BJ (cell line): Measurements from ENCODE around the gene UBE3D. TPM values are rescaled to one million over a fixed set of nuclear protein-coding genes. Genes with fewer than 3 reads are reported as not detected.
A peak's percentile ranks its signal among the peaks of the same experiment; 100 is the strongest.
"Not testable (repeated sequence)": the region's sequence is repeated elsewhere in the genome, so short reads cannot be mapped to it uniquely, and the experiment has no call there.

Source experiments
- CTCF ChIA-PET: fragments of 350-600 bp; formaldehyde crosslinking; extraction: SDS; loops from one replicate; lab custom pipeline; 2021; ENCODE audit warnings: antibody characterized with exemption, inconsistent platforms; lab: Yijun Ruan, JAX
- POLR2A ChIA-PET: fragments of 300-600 bp; sonication (Branson Sonifier 250); formaldehyde crosslinking; extraction: SDS; loops from one replicate; lab custom pipeline; 2021; ENCODE audit warnings: antibody characterized with exemption; lab: Charles Lee
- DNase-seq: peaks from one replicate; pipeline ENCODE4 v3.0.0-alpha.2; 2011; ENCODE audit warnings: low read depth
- H3K27me3 ChIP-seq: 2 replicates; pipeline ENCODE4 v1.6.0; 2011; ENCODE audit warnings: low read length; ENCODE audit not compliant: control insufficient read depth, insufficient read depth
- H3K36me3 ChIP-seq: 2 replicates; pipeline ENCODE4 v1.5.1; 2011; ENCODE audit warnings: low read length; ENCODE audit not compliant: control insufficient read depth, insufficient read depth
- H3K4me3 ChIP-seq: 2 replicates; pipeline ENCODE4 v1.5.1; 2011; ENCODE audit warnings: low read depth, mild to moderate bottlenecking, control low read depth, low read length
- polyA plus RNA-seq: library from polyadenylated mRNA; depleted of rRNA; stranded (reverse); fragments of >200 nt; gene quantifications from 2 replicates; pipeline ENCODE4 v1.2.3, GENCODE V29; 2011
- TF ChIP-seq, protein P1 (sequence below): IDR thresholded peaks from 2 replicates; pipeline ENCODE4 v1.5.1; 2011; ENCODE audit warnings: low read depth, mild to moderate bottlenecking, control low read depth, inconsistent platforms, low read length, moderate library complexity; ENCODE audit not compliant: insufficient read depth

UBE3D gene
- polyA plus RNA-seq, 1 experiment = 2.1 TPM

- Histone ChIP-seq H3K4me3 (no peak overlapping the region), H3K27me3 (no peaks in the 10 kb centered on the region), H3K36me3 (no peaks in the 10 kb centered on the region)
- ChIA-PET POLR2A (no interaction called here), CTCF (interaction anchor here (2.5 kb wide), 1 partner anchor 21 kb away, joined by 5 read pairs; no protein-coding TSS in a partner anchor)
- TF ChIP-seq, protein P1, sequence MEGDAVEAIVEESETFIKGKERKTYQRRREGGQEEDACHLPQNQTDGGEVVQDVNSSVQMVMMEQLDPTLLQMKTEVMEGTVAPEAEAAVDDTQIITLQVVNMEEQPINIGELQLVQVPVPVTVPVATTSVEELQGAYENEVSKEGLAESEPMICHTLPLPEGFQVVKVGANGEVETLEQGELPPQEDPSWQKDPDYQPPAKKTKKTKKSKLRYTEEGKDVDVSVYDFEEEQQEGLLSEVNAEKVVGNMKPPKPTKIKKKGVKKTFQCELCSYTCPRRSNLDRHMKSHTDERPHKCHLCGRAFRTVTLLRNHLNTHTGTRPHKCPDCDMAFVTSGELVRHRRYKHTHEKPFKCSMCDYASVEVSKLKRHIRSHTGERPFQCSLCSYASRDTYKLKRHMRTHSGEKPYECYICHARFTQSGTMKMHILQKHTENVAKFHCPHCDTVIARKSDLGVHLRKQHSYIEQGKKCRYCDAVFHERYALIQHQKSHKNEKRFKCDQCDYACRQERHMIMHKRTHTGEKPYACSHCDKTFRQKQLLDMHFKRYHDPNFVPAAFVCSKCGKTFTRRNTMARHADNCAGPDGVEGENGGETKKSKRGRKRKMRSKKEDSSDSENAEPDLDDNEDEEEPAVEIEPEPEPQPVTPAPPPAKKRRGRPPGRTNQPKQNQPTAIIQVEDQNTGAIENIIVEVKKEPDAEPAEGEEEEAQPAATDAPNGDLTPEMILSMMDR = no peak
- no peak for DNase-seq
Observed at GRCh38 chr6:82863781-82864180, 201.9 kb downstream of the UBE3D start.

- TF ChIP-seq, protein P1 = no peak
- peak; percentile 78 for DNase-seq
- POLR2A ChIA-PET = no interaction called here
- CTCF ChIA-PET = interaction anchor here (2.5 kb wide), 1 partner anchor 19 kb away, joined by 5 read pairs; no protein-coding TSS in a partner anchor
- no peaks in the 10 kb centered on the region for H3K36me3 ChIP-seq
- no peak overlapping the region for H3K4me3 ChIP-seq
- H3K27me3 ChIP-seq = no peaks in the 10 kb centered on the region
Observed at GRCh38 chr6:82862543-82862942, 203.1 kb downstream of the UBE3D start.

- TF ChIP-seq, protein P1 = no peak
- Histone ChIP-seq H3K27me3 (no peaks in the 10 kb centered on the region), H3K36me3 (no peaks in the 10 kb centered on the region), H3K4me3 (no peak overlapping the region)
- ChIA-PET CTCF (interaction anchor here (1.1 kb wide), 1 partner anchor 590 kb away, joined by 3 read pairs; no protein-coding TSS in a partner anchor), POLR2A (no interaction called here)
- DNase-seq = no peak
Observed at GRCh38 chr6:82861121-82861520, 204.5 kb downstream of the UBE3D start.

DNA sequence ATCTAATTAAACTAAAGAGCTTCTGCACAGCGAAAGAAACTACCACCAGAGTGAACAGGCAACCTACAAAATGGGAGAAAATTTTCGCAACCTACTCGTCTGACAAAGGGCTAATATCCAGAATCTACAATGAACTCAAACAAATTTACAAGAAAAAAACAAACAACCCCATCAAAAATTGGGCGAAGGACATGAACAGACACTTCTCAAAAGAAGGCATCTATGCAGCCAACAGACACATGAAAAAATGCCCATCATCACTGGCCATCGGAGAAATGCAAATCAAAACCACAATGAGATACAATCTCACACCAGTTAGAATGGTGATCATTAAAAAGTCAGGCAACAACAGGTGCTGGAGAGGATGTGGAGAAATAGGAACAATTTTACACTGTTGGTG is 209.6 kb downstream of the UBE3D start:
- H3K27me3 ChIP-seq, CTCF ChIA-PET, H3K4me3 ChIP-seq, DNase-seq, POLR2A ChIA-PET, H3K36me3 ChIP-seq: not testable (repeated sequence)

GRCh38 chr6:82852904-82853303 is 212.7 kb downstream of the UBE3D start:
- H3K4me3 ChIP-seq, CTCF ChIA-PET, DNase-seq, POLR2A ChIA-PET, H3K27me3 ChIP-seq, H3K36me3 ChIP-seq: not testable (repeated sequence)

GRCh38 chr6:82843291-82843885 is 222.3 kb downstream of the UBE3D start:
- TF ChIP-seq, protein P1 = no peak
- H3K27me3 ChIP-seq = 0 out of 2 replicates have a peak, but pooled peaks cover 1% of the 10 kb centered on the region
- CTCF ChIA-PET = interaction anchor here (0.6 to 1.6 kb wide), 5 partner anchors 20 to 606 kb away, joined by 3 to 5 read pairs (median 4); partner anchors contain the start of gene UBE3D
- H3K36me3 ChIP-seq = no peaks in the 10 kb centered on the region
- DNase-seq = no peak
- POLR2A ChIA-PET = no interaction called here
- no peak overlapping the region for H3K4me3 ChIP-seq
